A673 (cell line): Measurements from ENCODE around the gene SLC7A8. TPM values are rescaled to one million over a fixed set of nuclear protein-coding genes. Genes with fewer than 3 reads are reported as not detected.

Experiments used
- BruUV-seq: library from RNA; stranded (reverse); fragments of 400-500 nt; replicated peaks from 2 replicates; lab custom pipeline; 2021; lab: Mats Ljungman, UMichigan
- CTCF ChIA-PET: fragments of 300-600 bp; sonication (Branson Sonifier 250); formaldehyde crosslinking; loops from one replicate; lab custom pipeline; 2022; ENCODE audit warnings: antibody characterized with exemption; lab: Charles Lee
- POLR2A ChIA-PET: fragments of 300-600 bp; sonication (Branson Sonifier 250); formaldehyde crosslinking; loops from one replicate; lab custom pipeline; 2022; ENCODE audit warnings: antibody characterized with exemption; ENCODE audit not compliant: low non-redundant PET; lab: Charles Lee
- DNase-seq: peaks from one replicate; pipeline ENCODE4 v3.0.0-alpha.2; 2015; ENCODE audit warnings: low spot score
- H3K27ac ChIP-seq: fragments of 200-600 bp; sonication (generic); 2 replicates; pipeline ENCODE4 v1.5.1; 2016; ENCODE audit warnings: mixed run types, low read depth, mild to moderate bottlenecking, mixed read lengths, antibody characterized with exemption, low read length; ENCODE audit not compliant: poor library complexity, severe bottlenecking
- H3K27me3 ChIP-seq: fragments of 200-600 bp; sonication (generic); replicated peaks from 2 replicates; pipeline ENCODE4 v1.6.1; 2017; ENCODE audit warnings: mixed run types, low read depth, mild to moderate bottlenecking, mixed read lengths, antibody characterized with exemption, low read length; ENCODE audit not compliant: insufficient read depth, poor library complexity
- H3K36me3 ChIP-seq: fragments of 200-600 bp; sonication (generic); 2 replicates; pipeline ENCODE4 v1.6.1; 2016; ENCODE audit warnings: mixed run types, mild to moderate bottlenecking, mixed read lengths, antibody characterized with exemption, low read length; ENCODE audit not compliant: insufficient read depth, poor library complexity, severe bottlenecking
- H3K4me1 ChIP-seq: fragments of 200-600 bp; sonication (generic); 2 replicates; pipeline ENCODE4 v1.6.1; 2017; ENCODE audit warnings: mixed run types, mild to moderate bottlenecking, mixed read lengths, antibody characterized with exemption, low read length; ENCODE audit not compliant: insufficient read depth, poor library complexity, severe bottlenecking
- H3K4me3 ChIP-seq: fragments of 200-600 bp; sonication (generic); 2 replicates; pipeline ENCODE4 v1.5.1; 2016; ENCODE audit warnings: low read depth, mixed run types, mild to moderate bottlenecking, mixed read lengths, low read length; ENCODE audit not compliant: poor library complexity, severe bottlenecking
- H3K9me3 ChIP-seq: fragments of 200-600 bp; sonication (generic); 2 replicates; pipeline ENCODE4 v1.6.1; 2016; ENCODE audit warnings: mixed run types, low read depth, mild to moderate bottlenecking, mixed read lengths, antibody characterized with exemption, low read length; ENCODE audit not compliant: poor library complexity, severe bottlenecking
- EZH2 ChIP-seq: fragments of 200-600 bp; sonication (generic); IDR thresholded peaks from 2 replicates; pipeline ENCODE4 v1.6.1; 2017; ENCODE audit warnings: borderline replicate concordance, low read depth, mild to moderate bottlenecking, mixed read lengths, antibody characterized with exemption, low read length; ENCODE audit not compliant: poor library complexity, severe bottlenecking
- intact Hi-C: fragments of 100-400 bp; cut with micrococcal nuclease; formaldehyde crosslinking; loops from one replicate; pipeline ENCODE4 v1.10.0; 2022; ENCODE audit not compliant: unreplicated experiment
- total RNA-seq: library from RNA; stranded (reverse); gene quantifications from 2 replicates; pipeline ENCODE4 v1.2.3, GENCODE V29; 2021
- TF ChIP-seq, protein P1 (sequence below): fragments of 300-800, 200-600 bp; sonication (generic); conservative IDR thresholded peaks from 2 replicates; pipeline ENCODE4 v1.5.1; 2017; ENCODE audit warnings: low read depth, mild to moderate bottlenecking, antibody characterized with exemption, low read length, moderate library complexity, mixed read lengths

The SLC7A8 gene
- total RNA-seq, 1 experiment from 2014 or later, result 18.3 TPM

DNA sequence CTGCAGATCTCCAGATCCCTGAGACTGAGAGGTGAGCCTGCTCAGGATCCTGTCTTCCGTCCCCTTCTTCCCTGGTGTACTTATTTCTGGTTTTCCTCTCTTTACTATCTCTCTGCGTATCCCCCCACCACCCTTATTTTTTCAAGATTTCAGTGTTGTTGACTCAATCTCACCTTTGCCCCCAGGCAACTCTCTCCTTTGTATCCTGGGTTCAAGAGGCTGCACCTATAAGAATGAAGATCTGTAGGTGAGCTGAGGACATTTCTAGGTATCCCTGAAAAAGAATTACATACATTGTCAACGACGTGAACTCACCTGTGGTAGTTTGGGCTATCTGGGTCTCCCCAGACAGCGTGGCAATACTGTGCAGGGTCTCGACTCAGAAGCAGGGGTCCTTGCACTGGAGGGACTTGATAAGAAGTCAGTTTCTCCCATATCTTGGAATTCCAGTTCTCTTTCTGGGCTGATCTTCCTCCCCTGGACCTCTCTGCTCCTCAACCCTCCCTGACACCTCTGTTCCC is 79.3 kb downstream of the SLC7A8 start:
- CTCF ChIA-PET, result no interaction called here
- intact Hi-C loops, result no loop called here
- DNase-seq, result no peak
- Histone ChIP-seq H3K4me3 (no peak overlapping the region), H3K4me1 (peaks cover 15% of the 10 kb centered on the region), H3K27ac (no peak overlapping the region), H3K9me3 (no peaks in the 10 kb centered on the region), H3K27me3 (no peaks in the 10 kb centered on the region), H3K36me3 (no peaks in the 10 kb centered on the region)
- TF ChIP-seq, protein P1, sequence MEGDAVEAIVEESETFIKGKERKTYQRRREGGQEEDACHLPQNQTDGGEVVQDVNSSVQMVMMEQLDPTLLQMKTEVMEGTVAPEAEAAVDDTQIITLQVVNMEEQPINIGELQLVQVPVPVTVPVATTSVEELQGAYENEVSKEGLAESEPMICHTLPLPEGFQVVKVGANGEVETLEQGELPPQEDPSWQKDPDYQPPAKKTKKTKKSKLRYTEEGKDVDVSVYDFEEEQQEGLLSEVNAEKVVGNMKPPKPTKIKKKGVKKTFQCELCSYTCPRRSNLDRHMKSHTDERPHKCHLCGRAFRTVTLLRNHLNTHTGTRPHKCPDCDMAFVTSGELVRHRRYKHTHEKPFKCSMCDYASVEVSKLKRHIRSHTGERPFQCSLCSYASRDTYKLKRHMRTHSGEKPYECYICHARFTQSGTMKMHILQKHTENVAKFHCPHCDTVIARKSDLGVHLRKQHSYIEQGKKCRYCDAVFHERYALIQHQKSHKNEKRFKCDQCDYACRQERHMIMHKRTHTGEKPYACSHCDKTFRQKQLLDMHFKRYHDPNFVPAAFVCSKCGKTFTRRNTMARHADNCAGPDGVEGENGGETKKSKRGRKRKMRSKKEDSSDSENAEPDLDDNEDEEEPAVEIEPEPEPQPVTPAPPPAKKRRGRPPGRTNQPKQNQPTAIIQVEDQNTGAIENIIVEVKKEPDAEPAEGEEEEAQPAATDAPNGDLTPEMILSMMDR, result no peak
- no peak for TF ChIP-seq EZH2
- POLR2A ChIA-PET, result no interaction called here
- BruUV-seq, result no TSS peak

DNA sequence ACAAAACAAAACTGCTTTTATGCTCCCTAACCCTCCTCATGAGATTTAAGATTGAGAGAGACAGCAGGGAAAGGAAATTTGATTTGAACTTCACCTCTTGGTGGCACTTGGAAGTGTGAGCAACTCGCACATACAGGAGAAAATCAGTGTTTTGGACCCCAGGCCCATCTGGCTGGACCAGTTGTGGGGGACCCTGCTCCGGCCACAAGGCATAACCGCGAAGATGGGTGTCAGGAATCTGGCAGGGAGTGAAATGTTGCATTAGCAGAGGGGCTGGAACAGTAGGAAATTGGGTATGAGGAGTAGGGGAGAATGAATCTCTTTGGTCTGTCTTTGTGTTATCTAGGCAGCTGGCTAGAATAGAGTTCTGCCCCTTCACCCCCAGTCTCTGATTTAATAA is 79.9 kb downstream of the SLC7A8 start:
- ChIA-PET CTCF (no interaction called here), POLR2A (no interaction called here)

DNA sequence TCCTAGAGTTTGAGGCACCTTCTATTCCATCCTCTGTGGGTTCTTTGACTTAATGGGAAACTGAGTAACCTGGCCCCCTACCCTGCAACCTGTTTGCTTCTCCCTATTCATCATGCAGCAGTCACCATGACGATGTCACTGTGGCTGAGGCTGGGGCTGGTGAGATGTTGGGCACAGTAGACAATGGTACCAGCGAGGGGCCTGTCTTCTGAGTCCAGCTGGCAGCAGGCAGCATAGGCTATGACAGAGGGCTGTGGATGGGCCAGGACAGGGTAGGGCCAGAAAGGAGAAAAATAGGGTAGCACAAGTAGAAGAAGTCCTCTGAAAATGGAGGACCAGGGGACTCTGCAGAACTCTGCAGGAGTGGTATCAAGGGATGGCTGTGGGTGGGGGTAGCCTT is 80.7 kb downstream of the SLC7A8 start:
- Histone ChIP-seq H3K4me1 (peaks cover 15% of the 10 kb centered on the region), H3K36me3 (peaks cover 12% of the 10 kb centered on the region), H3K4me3 (no peak overlapping the region), H3K9me3 (no peaks in the 10 kb centered on the region), H3K27ac (no peak overlapping the region), H3K27me3 (no peaks in the 10 kb centered on the region)
- TF ChIP-seq EZH2, result no peak
- TF ChIP-seq, protein P1, result no peak
- no TSS peak for BruUV-seq
- no peak for DNase-seq
- POLR2A ChIA-PET, result no interaction called here
- intact Hi-C loops, result no loop called here
- CTCF ChIA-PET, result no interaction called here

More for the DNA sequence above, 79.9 kb downstream of the SLC7A8 start:
- H3K36me3 ChIP-seq, result peaks cover 4% of the 10 kb centered on the region
- DNase-seq, result no peak
- no peak overlapping the region for H3K27ac ChIP-seq
- H3K9me3 ChIP-seq, result no peaks in the 10 kb centered on the region
- intact Hi-C loops, result no loop called here
- no peaks in the 10 kb centered on the region for H3K27me3 ChIP-seq
- BruUV-seq, result no TSS peak
- H3K4me3 ChIP-seq, result no peak overlapping the region
- peaks cover 15% of the 10 kb centered on the region for H3K4me1 ChIP-seq
- no peak for TF ChIP-seq EZH2
- TF ChIP-seq, protein P1, result no peak
